Activated CD8-positive, alpha-beta memory T cell treated with anti-CD3 and anti-CD28 coated beads, Interleukin-2, amount 50 U/mL, for 48 hours (primary cell): ENCODE data around the gene NAAA.
"Not testable (repeated sequence)": the region's sequence is repeated elsewhere in the genome, so short reads cannot be mapped to it uniquely, and the experiment has no call there.

Experiments used
- DNase-seq: peaks from one replicate; pipeline ENCODE4 v3.0.0-alpha.2; 2020

Gene NAAA

GRCh38 chr4:75916091-75916661 is 24.6 kb downstream of the NAAA start:
- no peak for DNase-seq

GRCh38 chr4:75912968-75913367 is 27.8 kb downstream of the NAAA start:
- no peak for DNase-seq

- not testable (repeated sequence) for DNase-seq
Observed at GRCh38 chr4:75910831-75911230, 30.0 kb downstream of the NAAA start.

GRCh38 chr4:75909405-75909804 is 31.4 kb downstream of the NAAA start:
- no peak for DNase-seq

GRCh38 chr4:75908555-75908954 is 32.3 kb downstream of the NAAA start:
- DNase-seq: no peak

- no peak for DNase-seq
Observed at GRCh38 chr4:75907966-75908365, 32.8 kb downstream of the NAAA start.

GRCh38 chr4:75904076-75904475 is 36.7 kb downstream of the NAAA start:
- no peak for DNase-seq

GRCh38 chr4:75902352-75902751 is 38.5 kb downstream of the NAAA start, which contains the start of gene PPEF2:
Gene PPEF2, minus strand, starts transcription at chr4:75902452. Its CDS starts 6,127 bp downstream, at chr4:75896325.
- no peak for DNase-seq

GRCh38 chr4:75898536-75898935 is 42.3 kb downstream of the NAAA start:
- no peak for DNase-seq

GRCh38 chr4:75895744-75896314 is 45.0 kb downstream of the NAAA start:
- DNase-seq: no peak

- DNase-seq: no peak
Observed at GRCh38 chr4:75892508-75892907, 48.3 kb downstream of the NAAA start.

GRCh38 chr4:75891611-75892010 is 49.2 kb downstream of the NAAA start:
- DNase-seq: no peak

- DNase-seq: no peak
Observed at GRCh38 chr4:75889537-75890199, 51.1 kb downstream of the NAAA start.

GRCh38 chr4:75886104-75886503 is 54.7 kb downstream of the NAAA start:
- DNase-seq: no peak

- DNase-seq: no peak
Observed at GRCh38 chr4:75881476-75881875, 59.3 kb downstream of the NAAA start.

- DNase-seq: no peak
Observed at GRCh38 chr4:75880278-75880677, 60.5 kb downstream of the NAAA start.

- no peak for DNase-seq
Observed at GRCh38 chr4:75878246-75878756, 62.5 kb downstream of the NAAA start.

GRCh38 chr4:75876218-75876617 is 64.6 kb downstream of the NAAA start:
- no peak for DNase-seq

GRCh38 chr4:75869100-75869499 is 71.7 kb downstream of the NAAA start:
- DNase-seq: no peak

GRCh38 chr4:75867130-75867529 is 73.7 kb downstream of the NAAA start:
- no peak for DNase-seq
